Stimulated activated CD4-positive, alpha-beta T cell treated with anti-CD3 and anti-CD28 coated beads, Interleukin-15, amount 100 ng/mL, for 48 hours (primary cell): ENCODE data around the gene RNF182.
"Not testable (repeated sequence)": the region's sequence is repeated elsewhere in the genome, so short reads cannot be mapped to it uniquely, and the experiment has no call there.

ENCODE experiments used
- DNase-seq, 2 donors: peaks; one replicate each; pipeline ENCODE4 v3.0.0-alpha.2; 2020; ENCODE audit warnings: low read depth in 2 of 2

RNF182 gene

DNA sequence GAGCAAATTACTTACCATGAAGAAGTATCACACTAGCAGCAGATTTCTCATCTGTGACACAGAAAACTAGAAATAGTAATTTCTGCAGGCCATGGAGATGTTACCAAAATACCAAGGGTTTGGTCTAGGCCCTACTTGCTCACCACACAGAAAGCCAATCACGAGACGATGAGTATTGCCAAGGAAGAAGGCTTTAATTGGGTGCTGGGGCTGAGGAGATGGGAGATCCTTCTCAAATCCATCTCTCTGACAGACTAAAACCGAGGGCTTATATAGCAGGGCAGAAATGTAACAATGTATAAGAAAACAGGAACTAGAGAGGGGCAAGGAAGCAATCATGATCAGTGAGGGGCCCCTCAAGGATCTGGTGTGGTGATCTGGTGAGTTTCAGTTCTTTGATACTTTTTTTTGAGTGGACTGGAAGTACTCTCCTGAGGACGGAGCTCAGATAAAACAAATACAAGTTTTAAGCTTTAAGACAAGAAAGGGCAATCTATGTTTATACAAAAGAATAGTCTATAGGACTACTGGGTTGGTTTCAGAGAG lies 40.9 kb downstream of the RNF182 start:
- no peak for DNase-seq

DNA sequence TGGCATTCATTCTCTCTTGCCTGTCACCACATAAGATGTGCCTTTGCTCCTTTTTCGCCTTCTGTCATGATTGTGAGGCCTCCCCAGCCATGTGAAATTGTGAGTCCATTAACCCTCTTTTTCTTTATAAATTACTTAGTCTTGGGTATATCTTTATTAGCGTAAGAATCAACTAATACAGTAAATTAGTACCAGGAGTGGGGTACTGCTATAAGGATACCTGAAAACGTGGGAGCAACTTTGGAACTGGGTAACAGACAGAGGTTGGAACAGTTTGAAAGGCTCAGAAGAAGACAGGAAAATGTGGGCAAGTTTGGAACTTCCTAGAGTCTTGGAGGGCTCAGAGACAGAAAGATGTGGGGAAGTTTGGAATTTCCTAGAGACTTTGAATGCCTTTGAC lies 46.6 kb downstream of the RNF182 start:
- DNase-seq = no peak

DNA sequence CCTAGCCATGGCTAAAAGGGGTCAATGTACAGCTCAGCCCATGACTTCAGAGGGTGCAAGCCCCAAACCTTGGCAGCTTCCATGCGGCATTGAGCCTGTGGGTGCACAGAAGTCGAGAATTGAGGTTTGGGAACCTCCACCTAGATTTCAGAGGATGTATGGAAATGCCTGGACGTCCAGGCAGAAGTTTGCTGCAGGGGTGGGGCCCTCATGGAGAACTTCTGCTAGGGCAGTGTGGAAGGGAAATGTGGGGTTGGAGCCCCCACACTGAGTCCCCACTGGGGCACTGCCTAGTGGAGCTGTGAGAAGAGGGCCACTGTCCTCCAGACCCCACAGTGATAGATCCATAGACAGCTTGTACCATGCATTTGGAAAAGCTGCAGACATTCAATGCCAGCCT lies 47.9 kb downstream of the RNF182 start:
- DNase-seq = not testable (repeated sequence)

DNA sequence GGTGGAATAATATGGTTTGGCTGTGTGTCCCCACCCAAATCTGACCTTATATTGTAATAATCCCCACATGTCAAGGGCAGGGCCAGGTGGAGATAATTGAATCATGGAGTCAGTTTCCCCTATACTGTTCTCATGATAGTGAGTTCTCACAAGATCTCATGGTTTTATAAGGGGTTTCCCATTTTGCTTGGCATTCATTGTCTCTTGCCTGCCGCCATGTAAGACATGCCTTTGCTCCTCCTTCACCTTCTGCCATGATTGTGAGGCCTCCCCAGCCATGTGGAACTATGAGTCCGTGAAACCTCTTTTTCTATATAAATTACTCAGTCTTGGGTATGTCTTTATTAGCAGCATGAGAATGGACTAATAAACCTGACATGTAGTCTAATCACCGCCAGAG lies 48.7 kb downstream of the RNF182 start:
- not testable (repeated sequence) for DNase-seq

DNA sequence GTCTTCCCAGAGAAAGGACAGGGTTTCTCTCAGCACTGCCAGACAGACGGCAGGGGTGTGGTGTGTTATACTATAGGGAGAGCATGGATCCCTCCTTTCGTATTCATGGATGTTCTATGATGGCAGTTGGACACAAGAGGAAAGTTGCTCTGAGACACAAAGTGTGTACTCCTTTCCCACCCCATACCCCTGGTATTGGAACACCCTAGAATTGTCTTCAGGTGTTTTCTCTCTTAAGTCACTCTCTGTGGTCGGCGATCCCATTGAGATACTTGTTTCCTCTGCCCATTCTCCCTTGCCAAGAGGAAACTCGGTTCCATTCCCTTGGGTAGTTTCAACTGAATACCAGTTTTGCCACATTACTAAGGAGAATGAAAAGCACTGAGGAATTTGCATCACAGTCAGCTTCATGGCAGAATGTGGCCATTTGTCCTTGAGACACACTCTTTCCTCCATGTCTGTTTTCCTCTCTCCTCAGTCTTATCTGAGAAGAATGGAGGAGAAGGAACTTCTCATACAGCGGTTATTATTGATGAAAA lies 53.4 kb downstream of the RNF182 start:
- DNase-seq = no peak

DNA sequence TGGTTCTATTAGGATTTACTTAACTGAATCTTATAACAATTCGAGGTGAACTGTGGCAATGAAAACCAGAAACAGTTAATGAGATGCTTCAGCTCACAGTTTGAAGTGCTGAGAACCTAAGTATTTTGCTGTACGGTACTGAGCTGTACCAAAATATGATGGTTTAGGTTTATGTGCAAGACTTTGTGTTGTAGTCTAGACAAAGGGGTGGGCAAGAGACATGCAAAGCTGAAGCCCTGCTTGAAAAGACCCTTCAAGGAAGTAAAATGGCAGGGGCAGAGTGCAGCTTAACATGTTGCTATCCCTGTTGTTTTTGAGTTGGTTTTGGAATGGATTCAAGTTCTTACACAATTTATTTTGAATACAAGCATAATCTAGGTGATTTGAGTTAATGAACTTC lies 54.0 kb downstream of the RNF182 start:
- DNase-seq = no peak

DNA sequence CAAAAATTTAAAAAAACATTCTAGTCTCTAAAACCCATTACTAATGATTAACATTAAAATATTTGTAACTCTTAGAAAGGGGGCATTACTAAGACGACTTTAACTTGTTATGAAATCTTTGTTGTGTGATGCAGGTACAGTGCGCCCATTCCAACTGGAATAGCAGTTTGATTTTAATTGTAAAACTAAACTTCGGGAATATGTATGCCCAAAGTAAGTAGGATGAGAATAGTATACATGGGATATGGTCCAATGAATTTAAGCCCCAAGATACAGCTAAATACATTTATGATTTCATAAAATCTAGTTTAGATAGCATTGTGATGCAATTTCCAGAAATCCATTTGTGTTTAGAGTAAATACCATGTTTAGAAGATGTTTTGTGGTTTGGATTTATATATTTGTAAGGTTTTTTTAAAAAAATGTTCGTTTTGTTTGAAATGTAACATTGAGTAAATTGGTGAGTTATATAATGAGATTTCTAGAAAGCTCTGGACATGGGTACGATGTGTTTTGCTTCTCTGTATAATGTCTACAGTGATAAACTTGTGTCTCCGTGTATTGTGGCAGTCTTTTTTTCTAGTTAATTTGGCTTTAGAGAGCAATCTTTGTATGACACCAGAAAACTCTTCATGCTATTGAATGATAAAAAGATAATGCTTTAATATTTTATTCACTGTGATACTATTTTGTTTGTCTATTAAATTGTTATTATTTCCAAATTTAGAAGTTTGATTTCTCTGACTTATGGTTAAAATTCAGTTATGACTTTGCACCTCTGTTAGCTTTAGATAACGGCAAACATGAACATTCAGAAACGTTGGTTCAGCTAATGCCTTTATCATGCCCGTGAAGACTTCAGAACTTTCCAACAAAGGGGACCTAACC lies 54.8 kb downstream of the RNF182 start:
- DNase-seq = no peak

DNA sequence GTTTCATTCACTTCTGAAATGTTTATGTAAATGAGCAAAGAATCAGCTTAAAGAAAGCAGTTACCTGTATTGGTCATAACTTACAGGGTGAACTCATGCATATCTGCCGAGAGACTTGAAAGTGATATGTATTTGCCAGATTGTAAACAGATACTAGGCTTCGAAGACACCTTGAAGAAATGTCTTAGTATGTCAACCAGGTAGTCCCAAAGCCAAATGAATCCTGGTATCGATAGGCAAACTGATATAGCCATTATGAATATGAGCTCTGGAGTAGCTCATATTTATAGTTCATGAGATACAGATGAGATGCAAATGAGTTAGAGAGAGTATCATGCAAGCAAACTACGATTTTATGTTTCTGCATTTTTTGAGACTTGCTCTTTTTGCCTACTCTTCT lies 55.8 kb downstream of the RNF182 start:
- no peak for DNase-seq

DNA sequence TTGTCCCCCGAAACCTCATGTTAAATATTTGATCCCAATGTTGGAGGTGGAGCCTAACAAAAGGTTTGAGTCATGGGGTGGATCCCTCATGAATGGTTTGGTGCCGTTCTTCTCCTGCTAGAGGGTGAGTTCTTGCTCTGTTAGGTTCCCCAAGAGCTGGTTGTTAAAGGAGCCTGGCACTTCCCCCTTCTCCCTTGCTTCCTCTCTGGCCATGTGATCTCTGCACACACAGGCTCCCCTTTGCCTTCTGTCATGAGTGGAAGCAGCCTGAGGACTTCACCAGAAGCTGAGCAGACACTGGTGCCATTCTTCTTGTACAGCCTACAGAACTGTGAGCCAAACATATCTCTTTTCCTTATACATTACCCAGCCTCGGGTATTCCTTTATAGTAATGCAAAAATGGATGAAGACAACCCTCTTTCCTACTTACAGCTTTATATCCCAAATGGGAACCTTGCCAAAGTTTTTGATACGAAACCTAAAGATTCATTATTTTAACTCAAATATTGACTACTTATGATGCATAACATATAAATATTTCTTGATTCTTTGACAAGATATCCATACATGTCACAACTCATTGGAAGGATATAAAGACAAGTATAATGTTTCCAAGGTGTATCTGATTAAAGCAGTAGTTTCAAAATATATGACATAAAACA lies 61.0 kb downstream of the RNF182 start:
- DNase-seq = no peak

DNA sequence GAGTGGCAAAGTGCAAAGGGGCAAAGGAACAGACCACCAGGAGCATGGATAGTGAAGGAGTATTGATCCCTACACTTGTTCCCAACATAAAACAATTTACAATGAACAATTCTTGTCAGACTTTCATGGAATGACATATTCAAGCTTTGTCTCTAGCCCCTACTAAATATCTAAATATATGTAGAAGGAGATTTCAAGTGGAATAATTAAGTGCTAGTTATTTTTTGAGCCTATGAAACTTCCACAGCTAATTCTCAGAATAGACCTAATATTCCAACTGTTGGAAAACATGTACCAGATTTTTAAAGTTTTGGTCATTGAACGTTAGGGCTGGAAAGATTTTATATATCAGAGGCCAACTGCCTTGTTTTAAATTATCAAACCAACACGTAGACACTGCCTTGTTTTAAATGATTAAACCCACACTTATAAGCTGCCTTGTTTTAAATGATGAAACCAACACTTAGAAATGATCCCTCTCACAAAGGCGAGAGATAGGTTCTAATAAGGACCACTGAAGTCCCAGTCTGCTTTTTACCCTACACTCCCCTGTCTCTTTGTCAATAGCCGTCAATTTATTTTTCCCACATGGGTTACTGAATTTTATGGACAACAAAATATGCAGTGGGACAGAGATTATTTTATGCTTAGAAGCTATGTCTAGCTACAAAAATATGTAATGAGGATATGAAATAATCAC lies 62.1 kb downstream of the RNF182 start:
- DNase-seq = no peak

DNA sequence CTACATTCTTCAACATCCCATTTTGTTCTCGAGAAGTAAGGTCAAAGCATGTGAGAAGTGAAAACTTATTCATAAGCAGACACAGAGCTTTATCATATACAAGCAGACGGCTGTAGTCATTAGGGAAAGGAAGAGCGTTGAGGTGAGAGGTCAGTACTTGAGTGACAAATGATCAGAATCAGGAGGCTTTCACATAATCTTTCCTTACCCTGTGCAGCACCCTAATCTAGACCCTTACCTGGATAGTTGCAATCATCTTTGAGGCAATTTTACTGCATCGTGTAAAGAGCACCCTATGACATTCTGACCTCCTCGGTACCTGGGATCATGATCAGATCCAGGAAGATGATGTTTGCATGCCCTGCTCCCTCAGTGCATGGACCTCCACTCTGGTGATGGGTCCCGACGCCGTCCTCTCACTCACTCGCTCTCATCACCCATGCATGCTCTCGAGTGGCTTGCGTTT lies 62.7 kb downstream of the RNF182 start:
- DNase-seq = no peak

DNA sequence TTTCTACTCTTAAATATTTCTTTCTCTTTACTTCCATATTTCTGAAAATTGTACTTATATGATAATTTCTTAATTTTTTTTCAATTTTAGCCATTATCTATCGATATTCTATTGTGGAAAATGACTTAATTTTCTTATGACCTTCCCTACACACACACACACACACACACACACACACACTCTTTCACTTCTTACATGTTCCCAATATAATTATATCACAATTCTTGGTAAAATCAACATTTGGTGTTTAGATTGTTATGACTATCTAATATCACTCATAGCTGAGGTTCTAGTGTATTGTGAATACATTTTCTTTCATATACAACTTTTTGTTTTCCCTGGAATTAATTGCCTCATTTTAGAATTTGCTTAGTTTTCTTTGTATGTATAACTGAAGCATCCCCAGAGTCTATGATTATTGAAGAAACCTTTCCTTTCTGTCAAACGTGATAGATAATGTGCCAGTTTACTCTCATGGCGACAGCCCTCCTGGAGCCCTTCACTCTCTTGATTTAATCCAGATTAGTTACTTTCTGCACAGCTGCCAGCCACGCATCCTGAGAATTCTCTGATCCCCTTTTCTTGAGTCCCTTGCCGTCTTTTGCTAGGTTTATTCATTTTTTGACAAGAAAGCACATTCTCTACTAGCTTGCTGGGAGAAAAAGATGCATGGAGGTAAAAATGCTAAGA lies 63.4 kb downstream of the RNF182 start:
- no peak for DNase-seq

DNA sequence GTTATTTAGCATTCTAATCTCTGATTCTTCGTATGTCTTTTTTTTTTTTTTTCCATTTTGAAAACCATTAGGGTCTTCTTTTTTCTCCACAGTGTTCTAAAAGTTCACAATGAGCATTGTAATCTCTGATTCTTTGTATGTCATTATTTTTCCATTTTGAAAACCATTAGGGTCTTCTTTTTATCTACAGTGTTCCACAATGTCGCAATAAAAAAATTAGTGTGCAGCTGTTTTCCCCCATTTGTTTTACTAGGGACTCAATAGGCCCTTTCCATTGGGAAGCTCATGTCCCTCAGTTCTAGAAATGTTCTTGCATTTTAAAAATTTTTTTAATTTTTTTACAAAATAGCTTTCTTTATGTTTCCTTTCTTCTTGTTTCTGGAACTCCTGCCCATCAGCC lies 64.2 kb downstream of the RNF182 start:
- DNase-seq = no peak

DNA sequence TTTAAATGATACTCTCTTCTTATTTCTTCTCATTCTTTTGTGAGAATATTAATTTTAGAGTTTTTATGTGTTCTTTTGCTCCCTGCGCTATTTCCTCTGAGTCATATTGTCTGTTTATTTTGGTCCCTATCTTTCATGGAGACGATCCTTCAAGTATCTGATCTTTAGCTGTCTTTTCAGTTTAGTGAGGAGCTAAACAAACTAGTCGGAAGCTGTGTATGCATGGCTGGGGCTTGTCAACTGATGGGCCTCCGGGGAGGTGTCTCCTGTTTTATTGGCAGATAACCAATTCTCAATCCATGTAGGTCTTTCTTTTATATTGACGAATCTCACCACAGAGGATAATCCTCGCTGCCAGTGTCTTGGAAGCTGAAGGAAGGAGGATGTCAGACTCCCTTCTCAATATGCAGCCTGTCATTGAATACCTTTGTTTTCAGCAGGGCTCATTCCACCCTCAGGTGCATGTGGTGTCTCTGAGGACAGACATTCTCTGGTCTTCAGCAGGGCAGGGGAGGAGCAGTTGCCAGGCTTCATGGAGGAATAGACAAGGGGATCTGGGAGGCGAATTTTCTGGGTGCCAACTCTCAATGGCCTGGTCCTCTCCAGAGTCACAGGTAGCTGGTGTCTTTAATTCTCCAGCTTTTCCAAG lies 64.9 kb downstream of the RNF182 start:
- DNase-seq = no peak

DNA sequence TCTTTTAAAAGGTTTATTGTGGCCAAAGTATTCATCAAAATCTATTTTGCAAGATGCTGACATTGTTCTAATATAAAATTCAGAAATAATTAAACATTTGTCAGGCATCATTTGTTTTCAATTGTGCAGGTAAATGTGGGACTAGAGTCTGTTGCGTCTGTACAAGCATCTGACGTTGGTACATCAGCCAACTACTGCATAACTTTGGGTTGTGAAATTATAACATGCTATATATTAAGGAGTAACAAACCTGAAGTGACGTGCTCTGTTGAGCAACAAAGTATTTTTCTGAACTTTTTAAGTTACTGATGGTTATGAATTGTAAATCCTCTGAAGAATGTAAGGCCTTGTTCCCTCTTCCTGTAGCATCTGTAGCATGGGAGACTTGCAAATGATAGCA lies 66.0 kb downstream of the RNF182 start:
- no peak for DNase-seq

DNA sequence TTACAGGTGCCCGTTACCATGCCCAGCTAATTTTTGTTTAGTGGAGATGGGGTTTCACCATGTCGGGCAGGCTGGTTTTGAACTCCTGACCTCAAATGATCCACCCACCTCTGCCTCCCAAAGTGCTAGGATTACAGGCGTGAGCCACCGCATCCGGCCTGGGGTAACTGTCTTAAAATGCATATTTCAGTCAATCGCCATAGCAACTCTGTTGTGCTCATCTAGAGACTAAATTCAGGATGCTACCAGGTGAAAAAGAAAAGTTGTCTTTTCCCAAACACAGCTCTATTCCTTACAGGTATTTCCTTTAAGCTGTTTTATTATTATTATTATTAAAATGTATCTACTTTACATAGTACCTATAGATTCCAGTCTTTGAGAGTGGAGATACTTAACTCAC lies 66.6 kb downstream of the RNF182 start:
- DNase-seq = no peak

DNA sequence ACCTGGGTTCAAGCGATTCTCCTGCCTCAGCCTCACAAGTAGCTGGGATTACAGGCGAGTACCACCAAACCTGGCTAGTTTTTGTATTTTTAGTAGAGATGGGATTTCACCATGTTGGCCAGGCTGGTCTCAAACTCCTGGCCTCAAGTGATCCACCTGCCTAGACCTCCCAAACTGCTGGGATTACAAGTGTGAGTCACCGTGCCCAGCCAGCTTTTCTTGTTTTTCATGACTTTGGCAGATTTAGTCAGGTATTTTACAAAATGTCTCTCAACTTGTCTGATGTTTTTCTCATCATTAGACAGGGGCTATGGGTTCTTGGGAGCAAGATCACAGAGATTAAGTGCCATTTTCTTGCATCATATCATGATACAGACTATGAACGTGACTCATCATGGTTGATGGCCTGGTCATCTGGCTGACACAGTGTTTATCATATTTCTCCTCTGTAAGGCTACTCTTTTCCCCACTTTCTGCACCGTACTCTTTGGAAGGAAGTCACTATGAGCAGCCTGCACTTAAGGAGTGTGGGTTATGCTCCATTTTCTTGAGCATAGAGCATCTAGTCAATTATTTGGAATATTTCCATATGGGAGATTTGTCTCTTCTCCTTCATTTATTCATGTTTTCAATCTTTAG lies 67.8 kb downstream of the RNF182 start:
- DNase-seq = no peak

DNA sequence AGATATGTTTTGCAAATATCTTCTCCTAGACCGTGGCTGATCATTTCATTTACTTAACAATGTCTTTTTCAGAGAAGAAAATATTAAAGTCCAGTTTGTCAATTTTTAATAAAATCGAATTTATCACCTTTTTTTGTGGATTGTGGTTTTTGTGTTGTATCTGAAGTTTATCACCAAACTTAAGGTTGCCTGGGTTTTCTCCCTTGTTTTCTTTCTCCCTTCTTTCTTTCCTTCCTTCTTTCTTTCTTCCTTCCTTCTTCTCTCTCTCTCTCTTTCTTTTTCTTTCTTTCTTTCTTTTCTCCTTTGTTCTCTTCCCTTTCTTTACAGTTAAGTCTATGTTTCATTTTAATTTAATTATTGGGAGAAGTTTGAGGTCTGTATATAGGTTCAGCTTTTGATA lies 68.7 kb downstream of the RNF182 start:
- DNase-seq = no peak

DNA sequence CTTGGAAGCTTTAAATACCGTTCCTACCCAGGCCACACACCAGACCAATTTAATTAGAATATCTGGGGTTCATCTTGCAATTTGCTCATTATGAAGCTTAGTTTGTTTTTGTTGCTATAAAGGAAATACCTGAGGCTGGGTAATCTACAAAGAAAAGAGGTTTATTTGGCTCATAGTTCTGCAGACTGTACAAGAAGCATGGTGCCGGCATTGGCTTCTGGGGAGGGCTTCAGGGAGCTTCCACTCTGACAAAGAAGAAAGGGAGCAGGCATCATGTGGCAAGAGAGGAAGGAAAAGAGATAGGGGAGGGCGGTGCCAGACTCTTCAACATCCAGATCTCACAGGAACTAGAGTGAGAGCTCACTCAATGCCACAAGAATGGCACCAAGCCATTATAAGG lies 73.6 kb downstream of the RNF182 start:
- DNase-seq = no peak

DNA sequence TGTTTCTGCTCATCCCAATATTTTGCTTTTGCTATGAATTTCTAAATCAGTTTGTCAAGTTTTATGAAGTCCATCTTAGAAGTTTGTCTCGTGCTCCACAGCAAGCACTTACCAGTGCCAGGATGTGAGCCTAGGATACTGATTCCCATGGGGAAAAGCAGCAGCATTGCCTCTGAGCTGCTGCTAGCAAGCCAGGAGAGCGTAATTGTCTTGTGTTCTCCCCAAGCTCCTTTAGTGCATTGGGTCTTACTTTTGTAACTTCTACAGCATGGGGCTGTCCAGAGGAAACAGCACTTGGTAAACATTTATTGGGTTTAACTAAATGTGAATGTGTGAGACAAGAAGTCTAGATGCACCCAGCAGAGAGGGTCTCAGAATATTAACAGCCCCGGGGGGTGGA lies 76.1 kb downstream of the RNF182 start:
- DNase-seq = no peak
